NCI-H748 (cell line): ENCODE results near the gene PMFBP1.
"Not testable (repeated sequence)": the region's sequence is repeated elsewhere in the genome, so short reads cannot be mapped to it uniquely, and the experiment has no call there.

Source experiments
- DNase-seq: peaks from one replicate; lab custom pipeline; 2025; ENCODE audit not compliant: unreplicated experiment; lab: John Stamatoyannopoulos, UW

PMFBP1 gene

DNA sequence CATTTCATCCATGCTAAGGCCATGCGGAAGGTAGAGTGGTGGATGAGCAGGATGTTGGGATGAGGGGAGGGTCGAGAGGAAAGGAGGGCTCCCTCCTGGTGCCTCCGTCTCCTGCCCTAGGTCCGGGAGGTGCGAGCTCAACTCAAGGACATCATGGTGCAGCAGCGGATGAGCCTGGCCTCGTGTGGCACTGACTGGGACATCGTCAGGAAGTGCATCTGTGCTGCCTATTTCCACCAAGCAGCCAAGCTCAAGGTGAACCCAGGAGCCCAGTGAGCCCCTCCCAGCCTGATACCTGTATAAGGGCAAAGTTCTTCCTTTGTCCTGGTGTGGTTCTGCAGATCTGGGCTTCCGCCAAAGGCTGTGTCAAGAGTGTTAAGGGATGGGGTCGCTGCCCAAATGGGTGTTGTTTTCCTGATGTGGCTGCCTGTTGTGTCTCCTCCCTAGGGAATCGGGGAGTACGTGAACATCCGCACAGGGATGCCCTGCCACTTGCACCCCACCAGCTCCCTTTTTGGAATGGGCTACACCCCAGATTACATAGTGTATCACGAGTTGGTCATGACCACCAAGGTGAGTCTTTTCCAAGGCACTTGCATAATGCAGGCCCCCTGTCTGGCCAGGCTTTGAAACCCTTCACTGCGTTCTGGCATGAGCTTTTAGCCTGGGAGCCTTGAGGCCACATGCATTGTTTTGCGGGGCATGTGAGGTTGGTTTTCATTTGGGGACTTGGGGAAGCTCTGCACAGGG, 63.4 kb downstream of the PMFBP1 start:
- no peak for DNase-seq

DNA sequence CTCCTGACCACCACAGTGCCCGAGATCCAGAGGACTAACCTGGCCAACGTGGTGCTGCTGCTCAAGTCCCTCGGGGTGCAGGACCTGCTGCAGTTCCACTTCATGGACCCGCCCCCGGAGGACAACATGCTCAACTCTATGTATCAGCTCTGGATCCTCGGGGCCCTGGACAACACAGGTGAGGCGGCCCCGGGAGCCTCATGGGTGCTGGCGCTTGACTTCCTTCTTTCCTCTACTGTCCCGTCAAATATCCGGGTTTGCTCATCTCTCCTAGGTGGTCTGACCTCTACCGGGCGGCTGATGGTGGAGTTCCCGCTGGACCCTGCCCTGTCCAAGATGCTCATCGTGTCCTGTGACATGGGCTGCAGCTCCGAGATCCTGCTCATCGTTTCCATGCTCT, 64.6 kb downstream of the PMFBP1 start:
- no peak for DNase-seq

DNA sequence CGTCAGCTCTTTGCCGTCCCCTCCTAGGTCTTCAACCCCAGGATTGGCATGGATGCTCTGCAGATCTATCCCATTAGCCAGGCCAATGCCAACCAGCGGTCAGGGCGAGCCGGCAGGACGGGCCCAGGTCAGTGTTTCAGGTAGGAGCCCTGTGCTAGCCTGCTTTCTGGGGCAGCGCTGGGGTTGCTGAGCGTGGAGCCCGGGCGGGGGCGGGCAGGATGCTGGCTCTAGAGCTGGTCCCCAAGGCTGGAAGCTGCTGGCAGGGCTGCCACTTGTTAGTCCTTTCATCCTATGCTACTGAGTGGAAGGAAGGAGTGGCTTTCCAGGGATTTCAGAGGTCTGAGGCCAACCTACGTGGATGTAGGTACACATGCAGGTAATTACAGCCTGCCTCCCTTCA, 66.0 kb downstream of the PMFBP1 start:
- no peak for DNase-seq

DNA sequence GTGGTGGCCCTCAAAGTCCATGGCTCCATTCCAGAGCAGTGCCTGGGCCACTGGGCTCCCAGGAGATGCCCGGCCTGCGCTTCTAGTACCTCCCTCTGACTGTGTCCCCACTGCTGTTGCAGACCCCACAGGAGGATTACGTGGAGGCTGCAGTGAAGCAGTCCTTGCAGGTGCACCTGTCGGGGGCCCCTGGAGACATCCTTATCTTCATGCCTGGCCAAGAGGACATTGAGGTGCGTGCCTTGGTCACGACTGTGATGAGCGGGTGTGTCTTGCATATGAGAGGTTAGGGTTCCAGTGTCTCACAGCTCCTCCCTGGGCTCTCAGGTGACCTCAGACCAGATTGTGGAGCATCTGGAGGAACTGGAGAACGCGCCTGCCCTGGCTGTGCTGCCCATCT, 67.0 kb downstream of the PMFBP1 start:
- no peak for DNase-seq

DNA sequence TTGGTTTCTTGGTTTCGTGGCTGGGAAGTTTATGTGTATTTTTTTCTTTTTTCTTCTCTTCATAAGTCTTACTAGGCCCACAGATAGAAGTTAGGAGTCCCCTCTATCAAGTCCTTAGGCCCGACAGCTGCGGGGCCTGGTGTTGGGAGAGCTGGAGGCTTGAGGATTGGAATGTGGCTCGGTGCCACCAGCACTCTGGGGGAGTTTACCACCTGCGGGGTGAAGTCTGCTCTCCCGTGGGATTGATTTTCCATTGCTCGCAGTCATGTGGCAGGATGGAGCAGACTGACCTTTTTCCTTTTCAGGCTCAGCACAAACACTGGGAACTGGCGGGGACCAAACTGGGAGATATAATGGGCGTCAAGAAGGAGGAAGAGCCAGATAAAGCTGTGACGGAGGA, 70.8 kb downstream of the PMFBP1 start:
- DNase-seq = no peak

DNA sequence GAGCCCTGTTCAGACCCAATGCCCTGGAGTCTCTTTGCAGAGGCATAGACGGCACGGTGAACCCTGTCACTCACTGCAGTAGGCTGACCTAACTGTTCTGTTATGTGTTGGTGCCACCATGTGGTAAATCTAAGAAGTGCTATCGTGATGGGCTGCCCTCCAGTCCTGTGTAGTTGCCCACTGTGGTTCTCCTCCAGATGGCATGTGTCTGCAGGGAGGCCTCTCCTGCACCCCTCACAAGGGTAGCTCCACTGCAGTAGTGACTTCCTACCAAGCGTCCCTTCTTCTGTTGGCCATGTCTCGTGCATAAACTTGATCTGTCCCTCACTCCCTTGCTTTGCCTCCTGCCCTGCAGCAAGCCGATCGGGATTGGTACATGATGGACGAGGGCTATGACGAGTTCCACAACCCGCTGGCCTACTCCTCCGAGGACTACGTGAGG, 72.6 kb downstream of the PMFBP1 start:
- DNase-seq = peak; percentile 26

DNA sequence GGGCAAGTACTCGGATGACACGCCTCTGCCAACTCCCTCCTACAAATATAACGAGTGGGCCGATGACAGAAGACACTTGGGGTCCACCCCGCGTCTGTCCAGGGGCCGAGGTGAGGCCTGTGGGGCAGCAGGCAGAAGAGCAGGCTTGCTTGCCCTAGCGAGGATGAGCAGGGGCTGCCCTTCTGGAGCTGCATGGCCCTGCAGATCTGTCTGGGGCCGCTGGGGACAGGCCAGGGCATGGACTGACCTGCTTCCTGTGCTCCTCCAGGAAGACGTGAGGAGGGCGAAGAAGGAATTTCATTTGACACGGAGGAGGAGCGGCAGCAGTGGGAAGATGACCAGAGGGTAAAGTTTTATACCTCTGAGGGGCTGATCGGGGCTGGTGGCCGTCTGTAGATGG, 73.0 kb downstream of the PMFBP1 start:
- DNase-seq = no peak

DNA sequence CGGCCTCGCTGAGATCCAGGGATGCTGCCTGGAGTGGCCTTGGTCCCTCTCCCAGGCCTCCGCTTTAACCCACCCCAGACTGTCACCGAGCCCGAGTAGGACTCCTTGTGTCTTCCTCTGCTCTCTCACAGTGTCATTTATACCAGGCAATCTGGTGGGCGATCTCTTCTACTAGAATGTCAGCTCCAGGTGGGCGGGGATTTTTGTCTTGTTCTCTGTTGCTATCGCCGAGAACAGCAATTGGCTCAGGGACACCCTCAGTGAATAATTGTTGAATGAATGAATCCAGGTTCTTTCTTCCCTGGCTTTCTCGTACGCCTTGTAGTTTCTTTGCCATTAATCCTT, 77.7 kb downstream of the PMFBP1 start:
- peak; percentile 4 for DNase-seq

DNA sequence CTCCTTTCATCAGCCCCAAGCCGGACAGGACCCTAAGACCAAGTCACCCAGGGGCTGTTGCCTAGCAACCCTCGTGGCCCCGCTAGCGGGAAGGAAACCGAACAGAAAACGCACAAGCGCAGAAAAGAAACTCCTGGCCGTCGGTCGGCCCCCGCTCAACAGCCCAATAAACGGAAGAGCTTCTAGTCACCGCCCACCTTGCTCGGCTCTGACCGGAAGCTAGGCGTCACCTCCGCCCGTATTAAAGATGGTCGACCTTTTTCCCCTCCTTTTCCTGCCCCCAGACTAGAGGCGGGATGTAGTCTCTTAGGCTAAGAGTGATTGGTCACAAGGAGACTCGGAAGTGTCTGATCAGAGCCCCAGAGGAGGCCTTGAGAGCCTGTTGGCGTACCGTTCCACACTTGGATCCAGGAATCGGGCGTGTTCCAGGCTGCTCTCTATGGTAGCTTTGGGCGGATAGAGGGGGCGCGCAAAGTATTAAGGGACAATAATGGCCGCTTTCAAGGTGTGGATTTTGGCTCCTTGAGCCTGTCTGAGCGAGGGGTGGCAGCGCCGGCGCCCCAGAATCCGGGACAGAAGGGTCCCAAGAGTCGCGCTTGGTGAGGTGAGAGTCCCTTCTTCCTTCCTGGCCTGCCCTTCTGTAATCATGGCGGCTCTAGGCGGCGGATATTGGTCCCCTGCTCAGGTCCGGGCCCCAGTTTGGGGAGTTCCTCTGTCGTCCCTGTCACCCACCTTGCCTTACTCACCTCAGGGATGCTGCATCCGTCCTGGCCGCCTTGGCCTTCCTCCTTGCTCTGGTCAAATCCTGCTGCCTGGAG, 78.3 kb downstream of the PMFBP1 start, which contains the start of the genes DHX38 and TXNL4B:
Gene DHX38 (plus strand): TSS at position 400 of the 818 bp plus-strand sequence. CDS start 2,311 bp downstream, outside the sequence.
Gene TXNL4B (minus strand): TSS at position 173 of the 818 bp plus-strand sequence. CDS start 2,871 bp downstream, outside the sequence.
- DNase-seq = peak; percentile 97

DNA sequence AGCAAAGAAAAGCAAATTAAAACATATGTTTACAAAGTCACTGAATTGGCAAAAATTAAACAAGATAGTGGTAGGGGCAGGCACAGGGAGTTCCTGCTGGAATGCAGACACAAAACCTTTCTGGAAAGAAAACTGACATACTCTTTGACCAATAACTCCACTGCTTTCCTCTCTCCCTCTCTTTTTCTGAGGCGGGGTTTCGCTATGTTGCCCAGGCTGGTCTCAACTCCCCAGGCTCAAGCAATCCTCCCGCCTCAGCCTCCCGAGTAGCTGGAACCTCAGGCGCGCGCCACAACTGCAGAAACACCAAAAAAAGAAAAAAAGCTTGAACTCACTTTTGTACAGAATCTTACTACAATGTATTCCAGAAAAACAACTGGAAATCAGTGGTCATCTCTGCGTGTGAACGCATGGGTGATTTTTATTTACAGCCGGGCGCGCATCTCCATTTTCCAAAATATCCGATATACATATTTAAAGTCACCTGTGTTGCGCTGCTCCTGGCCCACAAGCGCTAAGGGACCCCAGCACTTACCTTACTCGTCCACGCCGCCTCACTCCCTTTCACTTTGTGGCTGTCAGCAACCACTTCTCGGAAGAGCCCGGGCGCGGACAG, 79.0 kb downstream of the PMFBP1 start:
- DNase-seq = peak; percentile 26

DNA sequence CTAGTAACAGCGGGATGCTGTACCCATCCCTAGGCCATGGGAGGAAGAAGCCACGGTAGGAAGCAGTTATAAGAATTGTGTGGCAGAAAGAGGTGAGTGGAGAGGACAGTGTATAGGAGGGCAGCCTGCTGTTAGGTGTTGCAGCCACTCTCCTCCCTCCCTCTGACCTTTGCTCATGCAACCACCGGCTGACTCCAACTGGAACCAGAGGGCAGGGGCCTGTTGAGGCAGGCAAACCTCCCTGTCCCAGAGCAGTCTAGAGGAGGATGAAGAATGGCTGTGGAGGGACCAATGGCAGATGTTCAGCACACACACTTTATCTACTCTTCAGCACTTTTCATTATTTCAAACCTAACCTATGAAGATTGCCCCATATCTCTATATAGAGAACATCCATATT, 80.7 kb downstream of the PMFBP1 start:
- DNase-seq = no peak

DNA sequence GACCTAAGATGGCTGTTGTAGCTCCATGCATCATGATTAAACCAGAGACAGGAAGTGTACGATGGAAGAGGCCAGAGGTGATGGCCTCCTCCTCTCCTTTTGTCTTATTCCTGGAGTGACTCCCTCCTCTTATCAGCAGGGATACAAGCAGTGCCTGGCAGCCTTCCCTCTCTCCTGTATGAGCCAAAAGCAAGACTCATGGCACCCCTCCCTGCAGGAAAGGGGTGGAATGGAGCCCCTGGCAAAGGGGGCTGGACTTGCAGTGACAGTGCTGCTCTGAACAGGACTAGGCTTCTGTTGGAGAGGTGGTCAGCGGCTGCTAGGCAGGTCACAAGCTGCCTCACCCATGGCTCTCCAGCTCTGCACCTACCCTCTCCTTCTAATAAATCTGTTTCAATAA, 87.0 kb downstream of the PMFBP1 start:
- DNase-seq = no peak

DNA sequence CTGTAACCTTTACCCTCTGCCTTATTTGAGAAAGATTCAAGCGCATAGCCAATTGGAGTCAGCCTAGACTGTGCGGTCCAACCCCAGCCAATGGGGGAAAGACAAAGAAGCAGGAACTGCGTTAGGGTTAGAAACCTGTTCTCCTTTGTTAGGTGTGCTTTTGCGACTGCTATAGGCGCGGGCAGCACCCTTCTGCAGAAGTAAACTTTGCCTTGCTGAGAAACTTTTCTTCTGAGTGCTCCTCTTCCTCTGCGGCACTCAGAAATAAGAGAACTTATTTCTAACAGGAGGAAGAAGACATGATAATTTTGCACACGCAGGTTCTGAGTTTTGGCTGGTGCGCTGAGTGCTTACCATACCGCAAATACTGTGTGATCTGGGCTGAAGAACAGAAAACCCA, 87.5 kb downstream of the PMFBP1 start:
- DNase-seq = no peak

DNA sequence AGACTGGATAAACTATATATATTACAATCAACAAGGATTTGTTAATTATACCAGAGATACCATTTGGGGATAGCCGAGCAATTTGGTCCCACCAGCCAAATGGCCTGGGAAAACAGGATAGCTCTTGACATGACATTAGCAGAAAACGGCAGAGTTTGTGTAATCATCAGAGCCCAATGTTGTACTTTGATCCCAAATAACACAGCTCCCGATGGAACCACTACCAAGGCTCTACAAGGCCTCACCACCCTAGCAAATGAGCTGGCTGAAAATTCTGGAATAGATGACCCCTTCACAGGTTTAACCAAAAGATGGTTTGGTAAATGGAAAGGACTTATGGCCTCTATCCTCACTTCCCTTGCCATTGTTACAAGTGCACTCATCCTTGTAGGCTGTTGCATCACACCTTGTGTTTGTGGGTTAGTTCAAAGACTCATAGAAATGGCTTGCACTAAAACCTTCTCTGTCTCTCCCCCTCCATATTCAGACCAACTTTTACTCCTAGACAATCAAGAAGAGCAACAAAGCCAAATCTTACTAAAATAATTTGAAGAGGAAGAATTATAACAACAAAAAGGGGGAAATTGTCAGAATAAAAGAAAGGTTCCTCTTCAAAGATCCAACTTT, 88.1 kb downstream of the PMFBP1 start:
- DNase-seq = no peak

DNA sequence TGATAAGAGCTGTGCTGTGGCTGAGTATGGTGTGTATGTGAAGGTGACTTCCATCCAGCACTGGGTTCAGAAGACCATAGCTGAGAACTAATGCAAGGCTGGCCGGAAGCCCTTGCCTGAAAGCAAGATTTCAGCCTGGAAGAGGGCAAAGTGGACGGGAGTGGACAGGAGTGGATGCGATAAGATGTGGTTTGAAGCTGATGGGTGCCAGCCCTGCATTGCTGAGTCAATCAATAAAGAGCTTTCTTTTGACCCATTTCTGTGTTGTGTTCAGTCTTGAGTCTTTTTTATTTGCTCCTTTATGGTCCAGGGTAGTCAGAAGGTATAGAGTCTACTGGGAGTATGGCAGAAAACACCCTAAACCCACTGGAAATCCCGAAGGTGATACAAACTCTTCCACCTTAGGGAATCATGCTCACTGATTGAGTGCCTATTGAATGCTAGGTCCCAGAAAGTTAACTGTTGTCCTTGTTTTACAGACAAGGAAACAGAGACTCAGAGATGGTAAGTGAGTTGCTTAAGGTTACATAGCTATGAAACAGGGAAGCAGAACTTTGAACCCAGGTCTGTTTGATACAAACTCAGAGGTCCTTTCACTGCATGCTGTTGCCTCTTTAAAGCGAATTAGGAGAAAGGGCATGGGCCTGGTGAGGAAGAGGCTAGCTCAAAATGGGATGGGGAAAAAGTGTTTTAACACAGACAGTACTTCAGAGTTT, 94.8 kb downstream of the PMFBP1 start:
- not testable (repeated sequence) for DNase-seq

DNA sequence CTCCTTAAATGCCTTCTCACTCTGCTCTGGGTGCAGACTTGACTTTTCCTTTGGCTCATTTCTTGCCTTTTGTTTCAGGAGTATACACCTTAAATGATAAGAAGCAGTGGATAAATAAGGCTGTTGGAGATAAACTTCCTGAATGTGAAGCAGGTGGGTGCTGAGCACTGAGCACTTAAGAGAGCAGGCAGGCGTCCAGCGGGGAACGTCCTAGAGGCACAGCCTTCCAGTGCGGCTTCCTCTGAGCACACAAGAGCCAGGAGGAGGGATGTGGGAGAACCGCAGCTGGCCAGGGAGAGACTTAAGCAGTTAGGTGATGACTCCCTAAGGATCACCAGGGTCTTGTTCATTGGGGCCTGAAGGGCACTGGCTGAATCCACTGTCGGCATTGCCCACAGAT, 96.9 kb downstream of the PMFBP1 start:
- DNase-seq = not testable (repeated sequence)

DNA sequence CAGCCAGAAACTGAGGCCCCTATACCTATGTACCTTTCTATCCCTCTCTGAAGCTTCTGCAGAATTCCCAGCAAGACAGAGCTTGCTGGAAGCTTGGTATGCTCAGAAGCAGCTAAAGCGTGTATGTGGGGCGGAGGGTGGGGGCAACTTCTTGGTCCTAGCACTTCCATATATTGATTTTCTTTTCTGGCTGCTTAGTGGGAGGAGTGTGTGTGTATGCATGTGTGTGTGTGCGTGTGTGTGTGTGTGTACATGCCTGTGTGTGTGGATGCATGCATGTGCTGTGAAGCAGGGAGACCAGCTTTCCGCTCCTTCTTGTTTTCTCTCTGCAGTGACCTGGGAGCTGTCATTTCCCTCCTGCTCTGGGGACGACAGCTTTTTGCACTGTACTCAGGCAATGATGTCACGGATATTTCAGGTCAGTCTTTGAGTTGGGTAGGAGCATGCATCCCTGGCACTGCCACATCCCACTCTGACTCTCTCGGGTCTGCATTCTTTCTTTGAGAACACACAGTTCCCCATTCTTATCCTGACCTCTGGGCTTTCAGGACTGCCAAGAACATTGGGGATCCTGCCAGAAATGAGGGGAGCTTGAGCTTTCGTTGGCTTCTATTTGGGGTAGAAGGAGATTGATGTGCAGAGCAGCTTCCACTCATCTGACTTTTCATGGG, 98.3 kb downstream of the PMFBP1 start:
- no peak for DNase-seq

DNA sequence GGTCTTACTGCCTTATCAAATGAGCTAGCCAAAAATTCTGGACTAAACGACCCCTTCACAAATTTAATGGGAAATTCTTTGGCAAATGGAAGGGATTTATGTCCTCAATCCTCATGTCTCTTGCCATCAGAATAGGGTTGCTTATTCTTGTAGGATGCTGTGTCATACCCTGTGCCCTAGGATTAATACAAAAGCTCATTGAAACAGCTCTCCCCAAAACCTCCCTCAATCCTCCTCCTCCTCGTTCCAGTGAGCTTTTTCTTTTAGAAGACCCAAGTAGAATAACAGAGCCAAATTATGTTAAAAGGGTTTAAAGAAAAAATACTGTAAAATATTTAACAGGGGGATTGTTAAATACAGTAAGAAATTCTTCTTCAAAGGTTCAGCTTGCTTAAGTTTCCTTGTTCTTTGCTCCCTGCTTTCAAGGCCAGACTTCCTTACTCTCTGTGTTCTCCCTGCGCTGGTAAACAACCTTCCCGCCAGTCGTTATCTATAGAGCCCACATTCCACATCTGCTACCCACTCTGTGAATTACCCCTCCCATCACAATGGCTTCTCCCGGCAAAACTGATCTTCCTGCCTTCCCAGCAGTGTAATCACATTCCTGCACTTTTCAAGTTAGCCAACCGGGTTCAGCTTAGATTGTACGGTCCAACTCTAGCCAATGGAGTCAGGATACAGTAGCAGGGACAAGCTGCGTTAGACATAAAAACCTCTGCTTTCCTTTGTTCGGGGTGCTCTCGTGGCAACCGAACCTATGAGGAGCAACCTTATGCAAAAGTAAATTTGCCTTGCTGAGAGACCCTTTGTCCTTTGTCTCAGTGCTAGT, 99.2 kb downstream of the PMFBP1 start:
- DNase-seq = no peak
